RWPE2 (cell line): ENCODE results near the gene ENOX2.

Experiments used
- ATAC-seq: fragments of 200-7000 bp; cut with Tn5 transposase; 3 replicates; pipeline ENCODE4 v1.9.1; 2021; ENCODE audit warnings: low read depth
- DNase-seq: peaks from one replicate; pipeline ENCODE4 v3.0.0-alpha.2; 2020; ENCODE audit warnings: low spot score
- H3K27ac ChIP-seq: fragments of 450-650 bp; 2 replicates; pipeline ENCODE4 v1.5.1; 2017; ENCODE audit warnings: mild to moderate bottlenecking; ENCODE audit not compliant: poor library complexity, severe bottlenecking
- H3K27me3 ChIP-seq: fragments of 250-450 bp; sonication (Bioruptor Pico); 2 replicates; pipeline ENCODE4 v1.5.1; 2021; ENCODE audit warnings: mild to moderate bottlenecking, moderate library complexity; ENCODE audit not compliant: insufficient read depth, poor library complexity, severe bottlenecking
- H3K36me3 ChIP-seq: fragments of 250-450 bp; sonication (Bioruptor Pico); 2 replicates; pipeline ENCODE4 v1.5.1; 2020; ENCODE audit warnings: low read depth, mild to moderate bottlenecking, moderate library complexity
- H3K4me1 ChIP-seq: fragments of 250-450 bp; sonication (Bioruptor Pico); 2 replicates; pipeline ENCODE4 v1.5.1; 2021; ENCODE audit warnings: mild to moderate bottlenecking, moderate library complexity; ENCODE audit not compliant: insufficient read depth, poor library complexity, severe bottlenecking
- H3K4me3 ChIP-seq: fragments of 250-450 bp; sonication (Bioruptor Pico); 2 replicates; pipeline ENCODE4 v1.5.1; 2021; ENCODE audit warnings: mild to moderate bottlenecking, moderate library complexity; ENCODE audit not compliant: severe bottlenecking
- H3K9me3 ChIP-seq: fragments of 250-450 bp; sonication (Bioruptor Pico); 2 replicates; pipeline ENCODE4 v1.5.1; 2021; ENCODE audit warnings: mild to moderate bottlenecking, moderate library complexity; ENCODE audit not compliant: severe bottlenecking
- TF ChIP-seq, protein P1 (sequence below): fragments of 450-650 bp; IDR thresholded peaks from one replicate; pipeline ENCODE4 v1.5.1; 2017; ENCODE audit warnings: mild to moderate bottlenecking, moderate library complexity; ENCODE audit not compliant: poor library complexity, severe bottlenecking

Gene ENOX2

DNA sequence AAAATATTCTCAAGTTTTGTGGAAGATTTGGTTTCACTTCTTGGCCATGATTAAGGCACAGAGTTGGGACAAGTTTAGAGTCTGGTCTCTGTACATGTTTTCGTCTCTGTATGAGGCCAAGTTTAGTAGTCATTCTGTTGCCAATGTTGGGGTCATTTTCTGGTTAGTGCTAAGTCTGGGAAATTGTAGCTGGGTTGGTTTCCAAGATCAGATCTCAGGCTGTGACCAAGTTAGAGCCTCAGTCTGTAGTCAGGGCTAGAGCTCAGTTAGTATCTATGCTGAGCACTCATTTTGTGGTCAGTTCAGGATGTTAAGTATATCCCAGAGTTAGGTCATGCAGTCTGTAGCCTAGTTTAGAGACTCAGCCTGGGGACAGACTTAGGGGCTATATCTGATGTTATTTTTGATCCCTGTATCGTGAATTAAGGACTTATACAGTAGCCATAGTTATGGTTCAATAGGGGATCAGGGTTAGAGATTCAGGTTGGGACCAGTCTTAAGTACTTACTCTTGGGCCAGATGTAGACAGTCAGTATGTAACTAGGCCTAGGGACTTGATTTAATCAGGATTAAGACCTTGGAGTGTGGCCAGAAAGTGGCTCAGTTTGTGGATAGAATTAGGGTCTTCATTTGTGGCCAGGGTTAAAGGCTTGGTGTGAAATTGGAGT, 6.6 kb upstream of the ENOX2 start:
- Histone ChIP-seq H3K36me3 (no peaks in the 10 kb centered on the region), H3K27me3 (no peaks in the 10 kb centered on the region), H3K4me3 (no peak overlapping the region), H3K9me3 (no peaks in the 10 kb centered on the region), H3K27ac (no peak overlapping the region), H3K4me1 (no peaks in the 10 kb centered on the region)
- no peak for ATAC-seq
- DNase-seq: no peak
- TF ChIP-seq, protein P1, sequence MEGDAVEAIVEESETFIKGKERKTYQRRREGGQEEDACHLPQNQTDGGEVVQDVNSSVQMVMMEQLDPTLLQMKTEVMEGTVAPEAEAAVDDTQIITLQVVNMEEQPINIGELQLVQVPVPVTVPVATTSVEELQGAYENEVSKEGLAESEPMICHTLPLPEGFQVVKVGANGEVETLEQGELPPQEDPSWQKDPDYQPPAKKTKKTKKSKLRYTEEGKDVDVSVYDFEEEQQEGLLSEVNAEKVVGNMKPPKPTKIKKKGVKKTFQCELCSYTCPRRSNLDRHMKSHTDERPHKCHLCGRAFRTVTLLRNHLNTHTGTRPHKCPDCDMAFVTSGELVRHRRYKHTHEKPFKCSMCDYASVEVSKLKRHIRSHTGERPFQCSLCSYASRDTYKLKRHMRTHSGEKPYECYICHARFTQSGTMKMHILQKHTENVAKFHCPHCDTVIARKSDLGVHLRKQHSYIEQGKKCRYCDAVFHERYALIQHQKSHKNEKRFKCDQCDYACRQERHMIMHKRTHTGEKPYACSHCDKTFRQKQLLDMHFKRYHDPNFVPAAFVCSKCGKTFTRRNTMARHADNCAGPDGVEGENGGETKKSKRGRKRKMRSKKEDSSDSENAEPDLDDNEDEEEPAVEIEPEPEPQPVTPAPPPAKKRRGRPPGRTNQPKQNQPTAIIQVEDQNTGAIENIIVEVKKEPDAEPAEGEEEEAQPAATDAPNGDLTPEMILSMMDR: no peak

DNA sequence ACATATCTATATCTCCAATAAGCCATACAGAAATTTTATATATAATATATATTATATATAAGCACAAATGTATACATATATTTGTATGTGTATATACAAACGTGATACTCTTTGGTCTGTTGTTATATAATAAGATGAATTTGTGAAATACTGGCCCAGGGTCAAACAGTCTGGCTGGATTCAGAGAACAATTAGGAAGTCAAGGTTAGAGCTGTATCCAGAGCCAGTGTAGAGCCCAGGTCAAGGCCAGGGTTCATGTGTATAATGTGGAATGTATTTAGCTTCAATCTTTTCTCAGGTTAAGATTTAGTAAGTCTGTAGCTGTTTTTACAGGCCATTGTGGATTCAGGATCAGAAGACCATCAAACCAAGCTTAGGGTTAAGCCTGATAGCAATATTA, 3.8 kb upstream of the ENOX2 start:
- H3K9me3 ChIP-seq: no peaks in the 10 kb centered on the region
- no peaks in the 10 kb centered on the region for H3K36me3 ChIP-seq
- ATAC-seq: no peak
- DNase-seq: no peak
- no peak overlapping the region for H3K4me3 ChIP-seq
- H3K27me3 ChIP-seq: no peaks in the 10 kb centered on the region
- H3K4me1 ChIP-seq: no peaks in the 10 kb centered on the region
- H3K27ac ChIP-seq: no peak overlapping the region
- TF ChIP-seq, protein P1: no peak

DNA sequence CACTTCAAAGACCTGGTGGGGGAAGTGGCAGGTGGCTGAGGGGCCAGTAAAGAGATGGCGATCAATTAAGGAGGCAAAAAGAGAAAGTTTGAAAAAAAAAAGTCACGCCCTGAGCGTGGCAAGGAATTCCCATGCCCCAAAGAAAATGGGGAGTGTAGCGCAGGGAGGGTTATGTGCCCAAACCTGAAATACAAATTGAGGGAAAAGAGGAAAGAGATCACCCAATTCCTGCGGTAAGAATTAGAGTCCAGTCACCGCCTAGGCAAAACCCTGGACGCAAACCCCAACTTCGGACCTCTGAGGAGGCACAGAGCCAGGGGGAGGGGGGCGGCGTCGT, 595 bp downstream of the ENOX2 start:
- H3K4me1 ChIP-seq: no peaks in the 10 kb centered on the region
- DNase-seq (no peak), ATAC-seq (no peak)
- TF ChIP-seq, protein P1: no peak
- peak overlapping the region; percentile 60 for H3K4me3 ChIP-seq
- no peaks in the 10 kb centered on the region for H3K27me3 ChIP-seq
- H3K27ac ChIP-seq: no peak overlapping the region
- H3K36me3 ChIP-seq: no peaks in the 10 kb centered on the region
- H3K9me3 ChIP-seq: no peaks in the 10 kb centered on the region

DNA sequence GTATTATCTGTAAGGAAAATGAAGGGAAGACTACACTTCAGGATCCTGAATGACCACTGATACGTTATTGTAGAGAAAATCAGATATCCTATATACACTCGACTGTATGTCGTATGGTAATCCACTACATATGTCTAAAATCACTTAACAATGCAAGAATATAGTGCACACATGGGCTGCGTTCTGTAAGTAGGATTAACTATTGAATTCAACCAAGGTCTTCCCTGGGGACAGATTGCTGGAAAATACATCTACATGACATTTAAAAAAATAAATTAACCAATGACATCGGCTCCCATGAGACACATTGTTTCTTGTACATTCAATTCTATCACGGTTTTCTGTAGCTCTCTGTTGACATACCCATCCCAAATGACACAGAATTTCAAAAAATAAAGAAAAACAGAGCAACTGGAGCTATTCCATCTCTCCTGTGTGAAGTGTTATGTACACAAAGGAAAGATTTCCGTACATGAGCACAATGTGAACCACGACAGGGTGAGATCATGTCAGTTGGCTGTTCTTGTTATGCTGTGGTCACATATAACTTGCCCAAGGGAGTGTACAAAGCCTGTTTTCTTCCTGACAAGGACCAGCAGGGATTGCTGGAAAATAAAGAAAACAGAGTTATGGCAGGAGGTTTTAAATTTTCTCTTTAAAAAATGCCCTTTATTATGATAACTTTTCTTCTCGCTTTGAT, 6.1 kb downstream of the ENOX2 start:
- no peak for DNase-seq
- no peaks in the 10 kb centered on the region for H3K9me3 ChIP-seq
- no peak overlapping the region for H3K4me3 ChIP-seq
- TF ChIP-seq, protein P1: no peak
- H3K36me3 ChIP-seq: no peaks in the 10 kb centered on the region
- no peaks in the 10 kb centered on the region for H3K27me3 ChIP-seq
- no peak for ATAC-seq
- no peaks in the 10 kb centered on the region for H3K4me1 ChIP-seq
- H3K27ac ChIP-seq: no peak overlapping the region

DNA sequence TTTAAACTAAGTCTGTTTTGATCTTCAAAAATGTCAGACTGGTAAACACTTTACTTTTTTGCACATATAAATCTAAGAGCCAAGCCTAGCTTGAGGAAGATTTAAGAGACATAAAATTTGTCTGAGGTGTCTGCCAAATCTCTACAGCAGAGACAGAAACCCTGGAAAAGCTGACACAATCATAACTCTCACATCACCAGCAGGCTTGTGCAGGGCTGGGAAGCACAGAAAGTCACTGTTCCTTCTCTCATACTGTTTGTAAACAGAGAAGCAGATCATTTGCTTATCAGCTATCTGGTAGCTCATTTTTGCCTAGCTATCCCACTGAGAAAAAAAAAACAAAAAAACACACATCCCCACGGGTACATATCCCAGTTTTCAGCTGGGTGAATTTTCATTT, 7.0 kb downstream of the ENOX2 start:
- H3K27ac ChIP-seq: no peak overlapping the region
- H3K36me3 ChIP-seq: no peaks in the 10 kb centered on the region
- no peak overlapping the region for H3K4me3 ChIP-seq
- ATAC-seq: no peak
- TF ChIP-seq, protein P1: no peak
- no peaks in the 10 kb centered on the region for H3K9me3 ChIP-seq
- H3K27me3 ChIP-seq: no peaks in the 10 kb centered on the region
- no peak for DNase-seq
- no peaks in the 10 kb centered on the region for H3K4me1 ChIP-seq
